ENCODE measurements around the gene SPACA9.

DNA sequence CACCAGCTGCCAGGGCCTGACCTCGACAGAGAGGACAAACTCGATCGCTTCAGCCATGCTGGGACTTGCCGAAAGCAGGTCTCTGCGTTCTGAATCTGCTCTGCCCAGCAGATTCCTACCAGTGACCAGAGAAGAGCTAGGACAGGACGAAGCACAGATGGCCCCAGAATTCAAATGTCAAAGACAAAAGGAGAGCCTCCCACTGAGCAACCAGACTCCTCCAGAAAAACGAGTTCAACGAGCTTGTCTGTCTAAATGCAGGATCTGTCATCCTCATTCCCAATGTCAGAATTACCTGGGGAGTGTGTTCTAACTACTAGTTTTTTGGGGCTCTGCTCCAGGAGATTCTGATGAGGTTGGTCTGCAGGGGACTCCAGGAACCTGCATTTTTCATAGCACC is 14.0 kb upstream of the SPACA9 start:
- TF ChIP-seq, protein P1, sequence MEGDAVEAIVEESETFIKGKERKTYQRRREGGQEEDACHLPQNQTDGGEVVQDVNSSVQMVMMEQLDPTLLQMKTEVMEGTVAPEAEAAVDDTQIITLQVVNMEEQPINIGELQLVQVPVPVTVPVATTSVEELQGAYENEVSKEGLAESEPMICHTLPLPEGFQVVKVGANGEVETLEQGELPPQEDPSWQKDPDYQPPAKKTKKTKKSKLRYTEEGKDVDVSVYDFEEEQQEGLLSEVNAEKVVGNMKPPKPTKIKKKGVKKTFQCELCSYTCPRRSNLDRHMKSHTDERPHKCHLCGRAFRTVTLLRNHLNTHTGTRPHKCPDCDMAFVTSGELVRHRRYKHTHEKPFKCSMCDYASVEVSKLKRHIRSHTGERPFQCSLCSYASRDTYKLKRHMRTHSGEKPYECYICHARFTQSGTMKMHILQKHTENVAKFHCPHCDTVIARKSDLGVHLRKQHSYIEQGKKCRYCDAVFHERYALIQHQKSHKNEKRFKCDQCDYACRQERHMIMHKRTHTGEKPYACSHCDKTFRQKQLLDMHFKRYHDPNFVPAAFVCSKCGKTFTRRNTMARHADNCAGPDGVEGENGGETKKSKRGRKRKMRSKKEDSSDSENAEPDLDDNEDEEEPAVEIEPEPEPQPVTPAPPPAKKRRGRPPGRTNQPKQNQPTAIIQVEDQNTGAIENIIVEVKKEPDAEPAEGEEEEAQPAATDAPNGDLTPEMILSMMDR (IDR thresholded peaks at IDR 0.05) = no peak
- no peak for TF ChIP-seq POLR2A (IDR thresholded peaks at IDR 0.05)

Data from uterus (tissue), 2 donors.